ENCODE data around the gene ELOVL7.

DNA sequence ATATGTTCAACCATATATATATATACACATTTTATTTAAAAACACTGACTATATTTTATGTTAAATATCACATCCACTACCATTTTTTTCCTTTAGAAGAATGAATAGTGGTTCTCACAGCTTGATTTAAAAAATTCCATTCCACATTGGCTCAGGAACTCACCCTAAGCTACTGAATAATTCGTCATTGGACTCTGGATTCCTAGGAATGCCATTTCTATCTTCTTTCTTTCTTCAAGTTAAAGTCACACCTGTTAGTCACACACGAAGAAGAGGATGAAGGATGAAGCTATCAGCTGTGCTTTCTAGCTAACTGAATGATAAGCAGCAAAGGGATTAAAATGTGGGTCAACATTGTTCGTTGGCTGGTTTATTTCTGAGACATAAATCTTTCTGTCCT is 7.9 kb downstream of the ELOVL7 start:
- TF ChIP-seq, protein P1, sequence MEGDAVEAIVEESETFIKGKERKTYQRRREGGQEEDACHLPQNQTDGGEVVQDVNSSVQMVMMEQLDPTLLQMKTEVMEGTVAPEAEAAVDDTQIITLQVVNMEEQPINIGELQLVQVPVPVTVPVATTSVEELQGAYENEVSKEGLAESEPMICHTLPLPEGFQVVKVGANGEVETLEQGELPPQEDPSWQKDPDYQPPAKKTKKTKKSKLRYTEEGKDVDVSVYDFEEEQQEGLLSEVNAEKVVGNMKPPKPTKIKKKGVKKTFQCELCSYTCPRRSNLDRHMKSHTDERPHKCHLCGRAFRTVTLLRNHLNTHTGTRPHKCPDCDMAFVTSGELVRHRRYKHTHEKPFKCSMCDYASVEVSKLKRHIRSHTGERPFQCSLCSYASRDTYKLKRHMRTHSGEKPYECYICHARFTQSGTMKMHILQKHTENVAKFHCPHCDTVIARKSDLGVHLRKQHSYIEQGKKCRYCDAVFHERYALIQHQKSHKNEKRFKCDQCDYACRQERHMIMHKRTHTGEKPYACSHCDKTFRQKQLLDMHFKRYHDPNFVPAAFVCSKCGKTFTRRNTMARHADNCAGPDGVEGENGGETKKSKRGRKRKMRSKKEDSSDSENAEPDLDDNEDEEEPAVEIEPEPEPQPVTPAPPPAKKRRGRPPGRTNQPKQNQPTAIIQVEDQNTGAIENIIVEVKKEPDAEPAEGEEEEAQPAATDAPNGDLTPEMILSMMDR (IDR thresholded peaks at IDR 0.05; ENCODE audit: insufficient read depth, low read length, poor library complexity, severe bottlenecking), result no peak
- no peak for TF ChIP-seq EZH2phosphoT487 (conservative IDR thresholded peaks at IDR 0.05; ENCODE audit: low read length)
